HG03045 (cell line): ENCODE measurements around the gene ADAMTSL3.

Source experiments
- ATAC-seq: cut with Tn5 transposase; IDR thresholded peaks from one replicate; pipeline ENCODE4 v1.9.1; 2021; ENCODE audit warnings: mild to moderate bottlenecking, moderate library complexity; ENCODE audit not compliant: unreplicated experiment

The ADAMTSL3 gene

GRCh38 chr15:83654379-83655236 is 685 bp downstream of the ADAMTSL3 start:
- no peak for ATAC-seq

DNA sequence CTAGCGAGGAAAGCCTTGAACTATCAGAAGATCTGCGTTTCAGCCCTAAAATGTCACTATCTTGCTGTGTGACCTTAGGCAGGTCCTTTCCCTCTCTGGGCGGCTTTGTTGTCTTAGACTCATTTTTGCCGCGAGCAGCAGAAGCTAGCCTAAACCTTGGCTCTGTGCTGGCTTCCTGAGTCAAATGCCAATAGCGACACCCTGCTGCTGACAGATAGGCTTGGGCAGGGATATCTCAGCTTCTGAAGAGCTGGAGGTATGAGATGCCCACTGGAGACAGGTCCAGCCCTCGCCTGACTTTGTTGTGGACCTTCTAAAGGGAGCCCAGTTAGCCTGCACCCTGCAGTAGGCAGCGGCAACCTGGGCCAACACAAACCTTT is 1.3 kb downstream of the ADAMTSL3 start:
- ATAC-seq = no peak

DNA sequence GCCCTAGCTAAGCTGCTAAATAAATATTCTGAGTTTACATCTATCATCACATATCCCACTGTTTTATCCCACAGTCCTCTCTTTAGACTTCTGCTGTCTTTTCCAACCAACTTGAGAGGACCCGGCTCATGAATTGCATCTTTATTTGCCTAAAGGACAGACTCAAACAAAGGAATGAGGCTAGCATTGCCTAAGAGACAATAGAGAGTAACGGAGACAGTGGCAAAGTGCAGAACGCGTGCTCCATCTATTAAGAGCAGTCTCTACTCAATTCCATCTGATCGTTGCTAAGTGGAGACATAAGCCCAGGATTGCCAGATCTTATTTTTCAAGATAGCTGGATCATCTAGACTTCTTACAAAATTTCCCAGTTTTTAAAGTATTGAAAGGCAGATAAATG is 2.3 kb downstream of the ADAMTSL3 start:
- ATAC-seq = no peak

- no peak for ATAC-seq
These were observed 3.1 kb downstream of the ADAMTSL3 start for GRCh38 chr15:83656943-83657528.

GRCh38 chr15:83657549-83657948 is 3.6 kb downstream of the ADAMTSL3 start:
- ATAC-seq = no peak

- ATAC-seq = no peak
These were observed 4.8 kb downstream of the ADAMTSL3 start for GRCh38 chr15:83658430-83659416.

DNA sequence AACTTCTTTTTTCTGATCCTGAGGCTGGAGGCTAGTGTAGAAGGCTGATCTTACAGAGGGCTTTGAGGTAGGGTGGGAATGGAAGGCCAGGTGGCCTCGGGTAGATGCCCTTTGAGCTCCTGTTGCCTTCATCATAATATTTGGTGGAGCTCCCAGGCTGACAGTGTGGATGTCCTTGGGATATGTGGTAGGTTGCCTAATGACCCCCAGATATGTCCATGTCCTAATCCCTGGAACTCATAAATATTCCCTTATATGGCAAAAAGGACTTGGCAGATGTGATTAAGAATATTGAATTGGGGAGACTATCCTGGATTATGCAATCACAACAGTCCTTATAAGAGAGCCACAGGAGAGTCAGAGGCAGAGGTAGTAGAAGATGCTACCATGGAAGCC is 5.5 kb downstream of the ADAMTSL3 start:
- ATAC-seq = no peak

- ATAC-seq = no peak
These were observed 11.6 kb downstream of the ADAMTSL3 start for GRCh38 chr15:83665480-83665879.

- ATAC-seq = no peak
These were observed 16.8 kb downstream of the ADAMTSL3 start for GRCh38 chr15:83670672-83671229.

DNA sequence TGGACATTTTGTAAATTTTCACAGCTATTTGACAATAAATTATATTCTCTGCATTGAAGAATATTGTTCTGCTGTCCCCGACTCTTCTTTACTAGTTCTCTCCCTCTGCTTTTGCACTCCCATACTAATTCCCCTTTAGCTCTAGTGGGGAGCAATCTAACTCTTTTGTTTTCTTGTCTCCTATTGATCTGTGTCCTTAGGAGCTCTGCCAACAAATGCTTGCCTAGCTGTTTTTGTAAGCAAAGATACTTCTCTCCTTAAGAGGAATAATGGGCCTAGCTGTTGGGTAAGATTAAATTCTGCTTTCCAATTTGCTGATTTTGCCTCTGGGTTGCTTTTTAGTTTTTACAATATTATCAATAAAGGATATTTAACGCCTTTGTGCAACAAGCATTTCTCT is 17.7 kb downstream of the ADAMTSL3 start:
- ATAC-seq = no peak

DNA sequence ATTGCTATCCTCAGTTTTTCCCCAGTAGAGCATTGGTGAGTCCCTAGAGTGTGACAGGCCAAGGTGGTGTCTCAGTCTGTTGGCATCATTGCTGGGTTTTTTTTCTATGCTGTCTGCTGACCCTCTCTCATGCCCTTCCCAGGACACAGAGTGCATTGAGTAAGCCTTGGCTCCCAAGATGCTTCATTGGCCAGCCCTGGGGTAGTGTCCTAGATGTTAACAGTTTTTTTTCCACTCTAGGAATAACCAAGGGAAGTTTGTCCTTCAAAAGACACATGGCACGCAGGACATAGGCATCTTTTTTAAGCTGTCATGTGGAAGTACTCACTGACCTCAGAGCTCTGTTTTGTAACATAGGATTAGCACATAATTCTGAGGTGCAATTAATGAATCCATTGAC is 19.5 kb downstream of the ADAMTSL3 start:
- ATAC-seq = no peak

GRCh38 chr15:83682476-83683088 is 28.7 kb downstream of the ADAMTSL3 start:
- ATAC-seq = no peak

GRCh38 chr15:83685916-83686332 is 32.0 kb downstream of the ADAMTSL3 start:
- no peak for ATAC-seq

GRCh38 chr15:83688201-83688600 is 34.3 kb downstream of the ADAMTSL3 start:
- ATAC-seq = no peak

GRCh38 chr15:83690676-83691075 is 36.8 kb downstream of the ADAMTSL3 start:
- ATAC-seq = no peak

DNA sequence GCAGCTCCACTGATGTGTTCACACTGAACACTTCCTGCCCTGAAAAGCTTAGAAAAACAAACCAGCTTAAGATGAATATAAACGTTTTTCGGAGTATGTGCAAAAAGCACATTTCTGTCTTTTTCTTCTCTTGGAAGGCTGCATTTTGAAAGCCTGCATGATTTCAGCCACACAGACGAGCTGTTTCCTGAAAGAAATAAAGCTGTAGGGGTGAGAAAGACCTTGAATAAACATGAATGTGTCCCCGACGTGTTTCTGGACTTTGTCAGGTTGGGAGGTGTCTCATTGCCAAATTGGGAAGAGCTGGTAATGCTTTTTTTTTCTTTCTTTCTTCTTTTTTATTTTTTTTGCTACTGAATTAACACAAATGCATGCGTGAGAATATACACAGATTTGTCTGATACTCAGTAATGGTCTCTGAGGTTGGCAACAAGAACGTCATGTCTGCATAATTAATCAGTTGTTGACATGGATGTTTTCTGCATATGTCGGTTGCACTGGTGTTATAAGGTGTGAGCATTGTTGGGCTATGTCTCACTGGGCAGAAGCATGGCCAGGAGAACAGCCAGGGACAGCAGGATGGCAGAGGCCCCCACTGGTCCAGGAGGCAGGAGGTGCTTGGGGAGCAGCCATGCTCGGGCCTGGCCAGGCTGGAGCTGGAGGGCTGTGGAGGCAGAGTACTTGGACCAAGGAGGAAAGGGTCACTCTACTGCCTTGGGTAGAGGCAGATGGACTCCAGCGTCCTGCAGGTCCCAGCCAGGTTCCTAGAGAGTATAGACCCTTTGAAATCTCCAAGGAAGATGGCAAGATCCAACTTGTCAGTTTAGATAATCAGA is 39.0 kb downstream of the ADAMTSL3 start:
- ATAC-seq = no peak

DNA sequence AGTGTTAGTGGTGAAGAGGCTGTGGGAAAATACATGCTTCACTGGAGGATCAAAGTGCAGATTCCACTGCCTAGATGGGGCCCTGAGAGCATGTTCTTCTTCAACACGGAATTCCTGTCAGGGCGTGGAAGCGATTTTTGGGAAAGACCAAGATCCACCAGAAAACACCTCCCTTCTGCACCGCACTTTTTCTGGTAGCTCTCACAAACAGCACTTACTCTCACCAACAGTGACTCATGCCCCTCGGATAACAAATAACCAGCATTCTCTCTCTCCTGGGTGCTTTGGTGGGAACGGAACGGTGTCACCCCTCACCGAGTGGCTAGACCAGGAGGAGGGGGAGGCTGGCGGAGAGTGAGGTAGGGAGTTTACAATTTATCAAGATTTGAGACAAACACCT is 40.1 kb downstream of the ADAMTSL3 start:
- ATAC-seq = no peak

DNA sequence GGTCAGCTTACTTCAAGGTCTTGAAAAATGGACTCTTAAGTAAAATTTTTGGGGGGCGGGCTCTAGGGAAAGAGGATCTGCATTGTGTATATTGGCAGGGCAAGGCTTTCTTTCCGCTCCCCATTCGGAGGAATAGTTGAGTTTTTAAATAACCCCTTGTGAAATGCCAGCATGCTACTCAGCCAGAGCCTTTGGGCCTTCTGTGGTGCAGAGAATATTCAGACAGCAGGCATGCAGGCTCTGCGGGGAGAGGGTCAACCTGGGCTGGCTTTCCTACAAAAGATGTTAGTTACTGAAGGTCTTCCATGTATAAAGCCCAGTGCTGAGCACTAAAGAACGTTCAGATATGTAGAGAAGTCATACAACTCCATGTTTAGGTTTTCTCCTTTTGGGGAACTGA is 40.6 kb downstream of the ADAMTSL3 start:
- ATAC-seq = no peak

DNA sequence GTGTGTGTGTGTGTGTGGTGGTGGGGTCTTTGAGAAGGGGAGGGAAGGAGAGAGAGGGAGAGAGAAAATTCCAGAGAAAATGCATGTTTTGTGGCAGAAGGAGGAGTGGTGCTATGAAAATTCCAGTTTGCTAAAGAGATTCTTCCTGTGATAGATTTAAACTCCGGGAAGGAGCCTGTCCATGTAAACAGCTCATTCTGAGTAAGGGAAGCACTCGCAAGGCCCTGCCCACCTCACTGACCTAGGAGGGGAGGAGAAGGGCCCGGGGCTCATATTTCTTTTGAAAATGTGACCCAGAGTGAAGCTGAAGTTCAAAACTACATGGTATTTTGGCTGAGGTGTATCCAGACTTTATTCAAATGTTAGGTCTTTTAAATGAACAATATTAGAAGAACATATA is 41.3 kb downstream of the ADAMTSL3 start:
- ATAC-seq = no peak
